HepG2 (cell line): Measurements from ENCODE around the gene ISCU. TPM values are rescaled to one million over a fixed set of nuclear protein-coding genes. Genes with fewer than 3 reads are reported as not detected.

Experiments used
- CEBPB ChIP-seq: IDR thresholded peaks from 2 replicates; pipeline ENCODE4 v1.6.1; 2011; ENCODE audit warnings: low read depth, low read length, improper control_type of control experiment, borderline replicate concordance
- DMAP1 ChIP-seq: IDR thresholded peaks from 2 replicates; pipeline ENCODE4 v1.6.1; 2016
- HDAC1 ChIP-seq: sonication (generic); formaldehyde crosslinking; IDR thresholded peaks from 2 replicates; pipeline ENCODE4 v1.5.1; 2020; ENCODE audit warnings: mild to moderate bottlenecking, missing genetic modification reagents
- PITX1 ChIP-seq: sonication (generic); formaldehyde crosslinking; IDR thresholded peaks from 2 replicates; pipeline ENCODE4 v1.5.1; 2020; ENCODE audit warnings: mild to moderate bottlenecking, missing genetic modification reagents
- SIX4 ChIP-seq: sonication (generic); formaldehyde crosslinking; IDR thresholded peaks from 2 replicates; pipeline ENCODE4 v1.4.0; 2020; ENCODE audit warnings: missing genetic modification reagents
- ZFP36L1 ChIP-seq: sonication (generic); formaldehyde crosslinking; IDR thresholded peaks from 2 replicates; pipeline ENCODE4 v1.8.0; 2022; ENCODE audit warnings: mild to moderate bottlenecking, missing genetic modification reagents, moderate library complexity
- ZNF138 ChIP-seq: sonication (generic); formaldehyde crosslinking; IDR thresholded peaks from 2 replicates; pipeline ENCODE4 v1.5.0; 2020; ENCODE audit warnings: mild to moderate bottlenecking, low read depth, missing genetic modification reagents
- ZNF292 ChIP-seq: sonication (generic); formaldehyde crosslinking; IDR thresholded peaks from 2 replicates; pipeline ENCODE4 v1.8.1; 2022; ENCODE audit warnings: mild to moderate bottlenecking, low read depth, missing genetic modification reagents, borderline replicate concordance
- ZNF343 ChIP-seq: sonication (generic); formaldehyde crosslinking; IDR thresholded peaks from 2 replicates; pipeline ENCODE4 v1.4.0; 2020; ENCODE audit warnings: mild to moderate bottlenecking, missing genetic modification reagents
- ZNF747 ChIP-seq: sonication (generic); formaldehyde crosslinking; IDR thresholded peaks from 2 replicates; pipeline ENCODE4 v1.8.1; 2023; ENCODE audit warnings: missing genetic modification reagents, mild to moderate bottlenecking, borderline replicate concordance
- polyA plus RNA-seq, 8 experiments: library from polyadenylated mRNA; depleted of rRNA in 3 of 8; stranded (reverse) in 7 of 8; unstranded in 1 of 8; fragments of >200 nt; fragmentation: Illumina TruSeq in 4 of 8; extraction: Trizol in 4 of 8; gene quantifications; 2 replicates each; pipeline versions ENCODE4 v1.2.1 to v1.2.3, GENCODE V29; 2011 to 2016; ENCODE audit warnings: low read depth in 4 of 8, missing spikeins in 1 of 8, mixed read lengths in 1 of 8; ENCODE audit not compliant: insufficient read depth in 1 of 8
- total RNA-seq, 5 experiments: library from RNA; depleted of rRNA; stranded (reverse); fragments of >200 nt; fragmentation: Illumina TruSeq; extraction: Trizol; gene quantifications; 2 replicates each; pipeline ENCODE4 v1.2.3, GENCODE V29; 2016; ENCODE audit warnings: low read depth in 1 of 5
- TF ChIP-seq, protein P1 (sequence below): sonication (generic); formaldehyde crosslinking; IDR thresholded peaks from 2 replicates; pipeline ENCODE4 v1.5.0; 2020; ENCODE audit warnings: mild to moderate bottlenecking, missing genetic modification reagents, borderline replicate concordance
- TF ChIP-seq, protein P2 (sequence below): sonication (generic); formaldehyde crosslinking; IDR thresholded peaks from 2 replicates; pipeline ENCODE4 v1.4.0; 2020; ENCODE audit warnings: missing genetic modification reagents, mild to moderate bottlenecking, borderline replicate concordance
- TF ChIP-seq, protein P3 (sequence below): sonication (generic); formaldehyde crosslinking; IDR thresholded peaks from 2 replicates; pipeline ENCODE4 v1.5.0; 2020; ENCODE audit warnings: mild to moderate bottlenecking, missing genetic modification reagents
- TF ChIP-seq, protein P4 (sequence below): sonication (generic); formaldehyde crosslinking; IDR thresholded peaks from 2 replicates; pipeline ENCODE4 v1.8.0; 2023; ENCODE audit warnings: mild to moderate bottlenecking, missing genetic modification reagents

ISCU gene
- total and polyA plus RNA-seq, 2 of the 13 experiments (the other 11 are each of a cell fraction or from before 2014, with no cell fraction given), result 94.4 to 107 TPM

DNA sequence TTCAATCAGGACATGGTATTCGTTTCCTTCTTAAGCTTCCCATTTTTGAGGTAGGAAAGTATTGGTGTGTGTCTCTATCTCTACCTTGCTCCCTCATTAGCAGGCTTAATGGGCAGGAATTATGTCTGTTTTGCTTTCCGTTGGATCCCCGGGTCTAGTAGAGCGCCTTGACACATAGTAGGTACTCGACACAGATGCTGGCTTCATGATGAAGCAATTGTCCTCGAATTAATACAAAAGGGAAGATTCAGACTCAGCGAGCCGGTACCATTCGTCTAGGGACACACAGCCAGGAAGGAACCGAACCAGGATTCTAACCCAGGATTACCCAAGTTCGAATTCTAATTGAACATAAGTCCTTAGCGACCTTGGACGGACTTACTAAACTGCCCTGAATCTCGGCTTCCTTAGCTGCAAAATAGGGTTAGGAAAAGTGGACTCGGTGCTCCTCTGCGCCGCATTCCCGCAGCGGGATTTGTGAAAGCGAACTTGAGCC is 496 bp upstream of the ISCU start (continued):
- TF ChIP-seq HDAC1 (no peak), DMAP1 (no peak), ZNF292 (0 out of 2 replicates have a peak, but pooled peaks have one; percentile 13), ZNF138 (CRISPR knock-in tag) (0 out of 2 replicates have a peak, but pooled peaks have one; percentile 16), ZFP36L1 (CRISPR knock-in tag) (peak; percentile 77; the same call in 1 of the 2 replicates), ZNF343 (CRISPR knock-in tag) (0 out of 2 replicates have a peak, but pooled peaks have one; percentile 8), SIX4 (CRISPR knock-in tag) (no peak), PITX1 (CRISPR knock-in tag) (peak; percentile 15; the same call in 1 of the 2 replicates), ZNF747 (CRISPR knock-in tag) (peak; percentile 40; the same call in 1 of the 2 replicates), CEBPB (peak; percentile 9; the same call in 1 of the 2 replicates)
- TF ChIP-seq, protein P1, sequence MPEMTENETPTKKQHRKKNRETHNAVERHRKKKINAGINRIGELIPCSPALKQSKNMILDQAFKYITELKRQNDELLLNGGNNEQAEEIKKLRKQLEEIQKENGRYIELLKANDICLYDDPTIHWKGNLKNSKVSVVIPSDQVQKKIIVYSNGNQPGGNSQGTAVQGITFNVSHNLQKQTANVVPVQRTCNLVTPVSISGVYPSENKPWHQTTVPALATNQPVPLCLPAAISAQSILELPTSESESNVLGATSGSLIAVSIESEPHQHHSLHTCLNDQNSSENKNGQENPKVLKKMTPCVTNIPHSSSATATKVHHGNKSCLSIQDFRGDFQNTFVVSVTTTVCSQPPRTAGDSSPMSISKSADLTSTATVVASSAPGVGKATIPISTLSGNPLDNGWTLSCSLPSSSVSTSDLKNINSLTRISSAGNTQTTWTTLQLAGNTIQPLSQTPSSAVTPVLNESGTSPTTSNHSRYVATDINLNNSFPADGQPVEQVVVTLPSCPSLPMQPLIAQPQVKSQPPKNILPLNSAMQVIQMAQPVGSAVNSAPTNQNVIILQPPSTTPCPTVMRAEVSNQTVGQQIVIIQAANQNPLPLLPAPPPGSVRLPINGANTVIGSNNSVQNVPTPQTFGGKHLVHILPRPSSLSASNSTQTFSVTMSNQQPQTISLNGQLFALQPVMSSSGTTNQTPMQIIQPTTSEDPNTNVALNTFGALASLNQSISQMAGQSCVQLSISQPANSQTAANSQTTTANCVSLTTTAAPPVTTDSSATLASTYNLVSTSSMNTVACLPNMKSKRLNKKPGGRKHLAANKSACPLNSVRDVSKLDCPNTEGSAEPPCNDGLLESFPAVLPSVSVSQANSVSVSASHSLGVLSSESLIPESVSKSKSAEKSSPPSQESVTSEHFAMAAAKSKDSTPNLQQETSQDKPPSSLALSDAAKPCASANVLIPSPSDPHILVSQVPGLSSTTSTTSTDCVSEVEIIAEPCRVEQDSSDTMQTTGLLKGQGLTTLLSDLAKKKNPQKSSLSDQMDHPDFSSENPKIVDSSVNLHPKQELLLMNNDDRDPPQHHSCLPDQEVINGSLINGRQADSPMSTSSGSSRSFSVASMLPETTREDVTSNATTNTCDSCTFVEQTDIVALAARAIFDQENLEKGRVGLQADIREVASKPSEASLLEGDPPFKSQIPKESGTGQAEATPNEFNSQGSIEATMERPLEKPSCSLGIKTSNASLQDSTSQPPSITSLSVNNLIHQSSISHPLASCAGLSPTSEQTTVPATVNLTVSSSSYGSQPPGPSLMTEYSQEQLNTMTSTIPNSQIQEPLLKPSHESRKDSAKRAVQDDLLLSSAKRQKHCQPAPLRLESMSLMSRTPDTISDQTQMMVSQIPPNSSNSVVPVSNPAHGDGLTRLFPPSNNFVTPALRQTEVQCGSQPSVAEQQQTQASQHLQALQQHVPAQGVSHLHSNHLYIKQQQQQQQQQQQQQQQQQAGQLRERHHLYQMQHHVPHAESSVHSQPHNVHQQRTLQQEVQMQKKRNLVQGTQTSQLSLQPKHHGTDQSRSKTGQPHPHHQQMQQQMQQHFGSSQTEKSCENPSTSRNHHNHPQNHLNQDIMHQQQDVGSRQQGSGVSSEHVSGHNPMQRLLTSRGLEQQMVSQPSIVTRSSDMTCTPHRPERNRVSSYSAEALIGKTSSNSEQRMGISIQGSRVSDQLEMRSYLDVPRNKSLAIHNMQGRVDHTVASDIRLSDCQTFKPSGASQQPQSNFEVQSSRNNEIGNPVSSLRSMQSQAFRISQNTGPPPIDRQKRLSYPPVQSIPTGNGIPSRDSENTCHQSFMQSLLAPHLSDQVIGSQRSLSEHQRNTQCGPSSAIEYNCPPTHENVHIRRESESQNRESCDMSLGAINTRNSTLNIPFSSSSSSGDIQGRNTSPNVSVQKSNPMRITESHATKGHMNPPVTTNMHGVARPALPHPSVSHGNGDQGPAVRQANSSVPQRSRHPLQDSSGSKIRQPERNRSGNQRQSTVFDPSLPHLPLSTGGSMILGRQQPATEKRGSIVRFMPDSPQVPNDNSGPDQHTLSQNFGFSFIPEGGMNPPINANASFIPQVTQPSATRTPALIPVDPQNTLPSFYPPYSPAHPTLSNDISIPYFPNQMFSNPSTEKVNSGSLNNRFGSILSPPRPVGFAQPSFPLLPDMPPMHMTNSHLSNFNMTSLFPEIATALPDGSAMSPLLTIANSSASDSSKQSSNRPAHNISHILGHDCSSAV (CRISPR knock-in tag), result no peak
- TF ChIP-seq, protein P2, sequence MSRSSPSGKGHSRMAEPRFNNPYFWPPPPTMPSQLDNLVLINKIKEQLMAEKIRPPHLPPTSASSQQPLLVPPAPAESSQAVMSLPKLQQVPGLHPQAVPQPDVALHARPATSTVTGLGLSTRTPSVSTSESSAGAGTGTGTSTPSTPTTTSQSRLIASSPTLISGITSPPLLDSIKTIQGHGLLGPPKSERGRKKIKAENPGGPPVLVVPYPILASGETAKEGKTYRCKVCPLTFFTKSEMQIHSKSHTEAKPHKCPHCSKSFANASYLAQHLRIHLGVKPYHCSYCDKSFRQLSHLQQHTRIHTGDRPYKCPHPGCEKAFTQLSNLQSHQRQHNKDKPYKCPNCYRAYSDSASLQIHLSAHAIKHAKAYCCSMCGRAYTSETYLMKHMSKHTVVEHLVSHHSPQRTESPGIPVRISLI (CRISPR knock-in tag), result 0 out of 2 replicates have a peak, but pooled peaks have one; percentile 12
- TF ChIP-seq, protein P3, sequence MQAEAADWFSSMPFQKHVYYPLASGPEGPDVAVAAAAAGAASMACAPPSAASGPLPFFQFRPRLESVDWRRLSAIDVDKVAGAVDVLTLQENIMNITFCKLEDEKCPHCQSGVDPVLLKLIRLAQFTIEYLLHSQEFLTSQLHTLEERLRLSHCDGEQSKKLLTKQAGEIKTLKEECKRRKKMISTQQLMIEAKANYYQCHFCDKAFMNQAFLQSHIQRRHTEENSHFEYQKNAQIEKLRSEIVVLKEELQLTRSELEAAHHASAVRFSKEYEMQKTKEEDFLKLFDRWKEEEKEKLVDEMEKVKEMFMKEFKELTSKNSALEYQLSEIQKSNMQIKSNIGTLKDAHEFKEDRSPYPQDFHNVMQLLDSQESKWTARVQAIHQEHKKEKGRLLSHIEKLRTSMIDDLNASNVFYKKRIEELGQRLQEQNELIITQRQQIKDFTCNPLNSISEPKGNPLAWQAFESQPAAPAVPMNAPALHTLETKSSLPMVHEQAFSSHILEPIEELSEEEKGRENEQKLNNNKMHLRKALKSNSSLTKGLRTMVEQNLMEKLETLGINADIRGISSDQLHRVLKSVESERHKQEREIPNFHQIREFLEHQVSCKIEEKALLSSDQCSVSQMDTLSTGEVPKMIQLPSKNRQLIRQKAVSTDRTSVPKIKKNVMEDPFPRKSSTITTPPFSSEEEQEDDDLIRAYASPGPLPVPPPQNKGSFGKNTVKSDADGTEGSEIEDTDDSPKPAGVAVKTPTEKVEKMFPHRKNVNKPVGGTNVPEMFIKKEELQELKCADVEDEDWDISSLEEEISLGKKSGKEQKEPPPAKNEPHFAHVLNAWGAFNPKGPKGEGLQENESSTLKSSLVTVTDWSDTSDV (CRISPR knock-in tag), result no peak
- TF ChIP-seq, protein P4, sequence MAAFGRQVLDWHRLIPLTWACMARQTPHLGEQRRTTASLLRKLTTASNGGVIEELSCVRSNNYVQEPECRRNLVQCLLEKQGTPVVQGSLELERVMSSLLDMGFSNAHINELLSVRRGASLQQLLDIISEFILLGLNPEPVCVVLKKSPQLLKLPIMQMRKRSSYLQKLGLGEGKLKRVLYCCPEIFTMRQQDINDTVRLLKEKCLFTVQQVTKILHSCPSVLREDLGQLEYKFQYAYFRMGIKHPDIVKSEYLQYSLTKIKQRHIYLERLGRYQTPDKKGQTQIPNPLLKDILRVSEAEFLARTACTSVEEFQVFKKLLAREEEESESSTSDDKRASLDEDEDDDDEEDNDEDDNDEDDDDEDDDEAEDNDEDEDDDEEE, result no peak
